Effector memory CD4-positive, alpha-beta T cell (primary cell): ENCODE results near the gene SORCS2.

Experiments used
- DNase-seq, 3 donors: peaks; one replicate each; pipeline ENCODE4 v3.0.0-alpha.2; 2020
- H3K27ac ChIP-seq: 2 replicates; pipeline ENCODE4 v1.7.0; 2013; ENCODE audit warnings: mild to moderate bottlenecking, low read length, moderate library complexity; ENCODE audit not compliant: insufficient read depth, poor library complexity, severe bottlenecking
- H3K27me3 ChIP-seq: replicated peaks from 2 replicates; pipeline ENCODE4 v1.7.0; 2013; ENCODE audit warnings: mild to moderate bottlenecking, low read length; ENCODE audit not compliant: insufficient read depth, control insufficient read depth, poor library complexity, severe bottlenecking
- H3K36me3 ChIP-seq: 2 replicates; pipeline ENCODE4 v1.7.0; 2013; ENCODE audit warnings: mild to moderate bottlenecking, low read length, moderate library complexity; ENCODE audit not compliant: control insufficient read depth, insufficient read depth
- H3K4me1 ChIP-seq: 2 replicates; pipeline ENCODE4 v1.7.0; 2013; ENCODE audit warnings: low read length, mild to moderate bottlenecking; ENCODE audit not compliant: control insufficient read depth, insufficient read depth, poor library complexity, severe bottlenecking
- H3K4me3 ChIP-seq: 2 replicates; pipeline ENCODE4 v1.7.0; 2013; ENCODE audit warnings: low read length, low read depth, mild to moderate bottlenecking; ENCODE audit not compliant: insufficient read depth, poor library complexity, severe bottlenecking
- H3K9me3 ChIP-seq: 2 replicates; pipeline ENCODE4 v1.7.0; 2013; ENCODE audit warnings: mild to moderate bottlenecking, low read length, moderate library complexity; ENCODE audit not compliant: control insufficient read depth

The SORCS2 gene

DNA sequence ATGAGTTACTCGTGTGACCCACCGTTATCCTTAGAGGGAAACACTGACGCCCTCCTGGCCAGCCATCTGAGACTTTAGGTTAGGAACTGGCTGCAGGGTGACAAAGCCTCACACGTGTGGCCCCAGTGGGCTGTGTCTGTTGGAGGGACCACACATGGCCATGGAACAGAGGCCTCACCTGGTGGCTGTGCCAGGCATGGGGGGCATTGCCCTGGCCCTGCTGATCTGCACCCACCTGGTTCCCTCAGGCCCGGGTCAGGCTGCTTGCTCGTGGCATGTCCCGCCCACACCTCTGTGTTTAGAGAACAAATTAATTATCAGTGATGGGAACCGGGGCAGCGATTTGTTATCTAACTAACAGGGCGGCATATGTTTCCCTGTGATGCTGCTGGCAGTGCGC, 343.3 kb downstream of the SORCS2 start:
- H3K4me3 ChIP-seq = no peak overlapping the region
- no peaks in the 10 kb centered on the region for H3K36me3 ChIP-seq
- H3K9me3 ChIP-seq = peaks cover 6% of the 10 kb centered on the region
- peaks cover 6% of the 10 kb centered on the region for H3K4me1 ChIP-seq
- no peaks in the 10 kb centered on the region for H3K27me3 ChIP-seq
- no peak overlapping the region for H3K27ac ChIP-seq
- DNase-seq = no peak

DNA sequence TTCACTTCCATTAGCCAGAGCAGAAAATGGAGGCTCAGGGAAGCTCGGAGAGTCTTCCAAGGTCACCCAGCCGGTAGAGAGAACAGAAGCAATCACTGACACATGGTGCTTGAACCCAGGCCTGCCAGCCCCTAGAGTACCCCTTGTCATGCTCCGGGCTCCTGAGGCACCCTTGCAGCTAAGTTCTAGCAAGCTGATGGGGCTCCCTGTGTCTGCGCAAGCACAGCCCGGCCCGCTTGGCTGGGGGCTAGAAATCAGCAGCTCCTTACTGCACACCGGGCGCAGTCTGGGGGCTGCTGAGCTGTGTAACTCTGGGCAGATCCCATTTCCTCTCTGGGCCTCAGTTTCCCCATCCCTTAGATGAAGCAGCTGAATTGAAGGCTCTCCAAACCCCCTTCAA, 344.5 kb downstream of the SORCS2 start:
- Histone ChIP-seq H3K9me3 (peaks cover 6% of the 10 kb centered on the region), H3K36me3 (no peaks in the 10 kb centered on the region), H3K27me3 (no peaks in the 10 kb centered on the region), H3K4me3 (no peak overlapping the region), H3K27ac (no peak overlapping the region), H3K4me1 (peaks cover 6% of the 10 kb centered on the region)
- no peak for DNase-seq

DNA sequence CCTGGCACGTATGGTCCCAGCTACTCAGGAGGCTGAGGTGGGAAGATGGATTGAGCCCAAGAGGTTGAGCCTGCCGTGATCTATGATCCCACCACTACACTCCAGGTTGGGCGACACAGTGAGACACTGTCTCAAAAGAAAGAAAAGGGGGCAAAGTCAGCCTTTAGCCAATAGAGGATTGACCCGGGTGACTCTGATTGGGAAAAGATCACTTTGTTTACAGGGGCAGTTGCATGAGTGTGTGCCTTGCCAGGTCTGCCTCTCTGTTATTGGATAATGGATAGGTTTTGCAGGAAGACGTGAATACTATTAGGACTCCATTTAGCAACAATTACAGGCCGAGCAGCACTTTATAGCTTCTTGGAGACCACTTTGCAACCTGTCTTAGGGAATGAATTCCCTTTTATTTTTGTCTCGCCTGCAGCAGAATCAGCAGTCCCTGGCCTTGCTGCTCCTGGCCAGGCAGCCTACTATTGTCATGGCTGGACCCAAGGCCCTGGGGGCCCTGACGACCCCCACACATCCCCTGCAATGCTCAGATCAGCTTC, 345.6 kb downstream of the SORCS2 start:
- H3K27ac ChIP-seq = no peak overlapping the region
- no peak for DNase-seq
- no peaks in the 10 kb centered on the region for H3K36me3 ChIP-seq
- no peak overlapping the region for H3K4me3 ChIP-seq
- peaks cover 6% of the 10 kb centered on the region for H3K9me3 ChIP-seq
- no peaks in the 10 kb centered on the region for H3K27me3 ChIP-seq
- H3K4me1 ChIP-seq = peaks cover 6% of the 10 kb centered on the region

DNA sequence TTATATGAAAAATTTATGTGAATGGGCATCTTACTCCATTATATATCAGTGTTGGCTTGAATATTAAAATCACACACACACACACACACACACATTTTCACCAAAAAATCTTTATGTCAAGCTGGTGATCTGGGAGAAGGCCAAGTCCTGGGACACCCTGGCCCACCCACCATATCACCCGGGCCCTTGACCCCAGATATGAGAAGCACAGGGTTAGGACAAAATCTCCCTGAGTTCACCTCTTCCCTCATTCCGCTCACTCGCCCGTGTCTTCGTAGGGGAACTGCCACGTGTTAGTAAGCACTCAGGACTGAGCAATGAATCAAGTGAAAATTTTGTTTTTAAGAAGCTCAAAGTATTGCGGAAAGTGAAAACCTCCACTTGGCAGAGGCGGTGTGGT, 346.2 kb downstream of the SORCS2 start:
- H3K27ac ChIP-seq = no peak overlapping the region
- DNase-seq = no peak
- H3K36me3 ChIP-seq = no peaks in the 10 kb centered on the region
- peaks cover 6% of the 10 kb centered on the region for H3K9me3 ChIP-seq
- H3K27me3 ChIP-seq = no peaks in the 10 kb centered on the region
- H3K4me1 ChIP-seq = peaks cover 6% of the 10 kb centered on the region
- H3K4me3 ChIP-seq = no peak overlapping the region

DNA sequence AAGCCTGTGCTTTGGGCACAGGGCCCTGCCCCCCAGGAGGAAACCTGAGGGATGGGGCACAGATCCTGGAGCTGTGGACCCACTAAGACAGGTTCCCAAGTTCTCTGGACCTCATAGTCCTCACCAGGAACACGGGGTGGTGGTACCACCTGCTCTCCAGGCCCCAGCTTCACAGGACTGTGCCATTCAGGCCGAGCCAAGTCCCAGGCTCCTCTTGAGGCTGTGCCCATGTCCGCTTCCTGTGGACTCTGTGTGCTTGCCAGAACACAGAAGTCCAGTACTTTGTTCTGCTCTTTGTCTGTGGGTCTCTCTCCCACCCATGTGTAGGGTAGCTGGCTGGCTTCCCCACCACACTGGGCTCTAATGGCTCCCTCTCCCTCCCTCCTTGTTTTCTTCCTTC, 346.8 kb downstream of the SORCS2 start:
- no peaks in the 10 kb centered on the region for H3K36me3 ChIP-seq
- no peaks in the 10 kb centered on the region for H3K27me3 ChIP-seq
- no peak overlapping the region for H3K4me3 ChIP-seq
- peaks cover 6% of the 10 kb centered on the region for H3K4me1 ChIP-seq
- peaks cover 6% of the 10 kb centered on the region for H3K9me3 ChIP-seq
- DNase-seq = no peak
- no peak overlapping the region for H3K27ac ChIP-seq

DNA sequence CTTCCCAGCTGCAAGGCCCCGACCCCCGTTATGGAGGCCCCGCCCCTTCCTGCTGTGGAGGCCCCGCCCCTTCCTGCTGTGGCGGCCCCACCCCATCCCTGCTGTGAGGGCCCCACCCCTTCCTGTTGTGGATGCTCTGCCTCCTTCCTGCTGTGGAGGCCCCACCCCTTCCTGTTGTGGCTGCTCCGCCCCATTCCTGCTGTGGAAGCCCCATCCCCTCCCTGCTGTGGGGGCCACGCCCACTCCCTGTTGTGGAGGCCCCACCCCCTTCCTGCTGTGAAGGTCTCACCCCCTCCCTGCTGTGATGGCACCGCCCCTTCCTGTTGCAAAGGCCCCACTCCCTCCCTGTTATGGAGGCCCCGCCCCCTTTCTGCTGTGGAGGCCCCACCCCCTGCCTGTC, 347.3 kb downstream of the SORCS2 start:
- Histone ChIP-seq H3K27ac (no peak overlapping the region), H3K36me3 (no peaks in the 10 kb centered on the region), H3K27me3 (no peaks in the 10 kb centered on the region), H3K9me3 (peaks cover 6% of the 10 kb centered on the region), H3K4me3 (no peak overlapping the region), H3K4me1 (peaks cover 6% of the 10 kb centered on the region)
- DNase-seq = peak; percentile 29 to 67 (median 56)

DNA sequence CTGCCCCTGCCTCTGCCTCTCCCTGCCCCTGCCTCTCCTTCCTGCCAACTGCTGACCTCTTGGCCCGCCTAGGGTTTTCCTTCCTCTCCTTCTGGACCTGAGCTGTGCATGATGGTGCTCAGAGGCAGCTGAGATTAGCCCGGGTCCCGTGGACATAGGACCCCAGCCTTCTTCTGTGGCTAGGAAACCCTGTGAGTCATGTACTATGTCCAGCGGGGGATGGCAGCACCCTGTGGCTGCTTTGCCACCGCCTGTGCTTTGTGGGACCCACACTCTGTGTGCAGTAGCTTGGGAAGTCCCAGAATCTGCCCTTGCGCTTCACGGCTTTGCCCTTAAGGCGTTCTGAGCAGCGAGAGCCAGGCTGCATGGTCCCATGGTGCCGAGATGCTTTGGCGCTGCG, 347.9 kb downstream of the SORCS2 start:
- no peaks in the 10 kb centered on the region for H3K36me3 ChIP-seq
- H3K27me3 ChIP-seq = no peaks in the 10 kb centered on the region
- H3K4me1 ChIP-seq = peaks cover 6% of the 10 kb centered on the region
- H3K27ac ChIP-seq = no peak overlapping the region
- no peak for DNase-seq
- peaks cover 6% of the 10 kb centered on the region for H3K9me3 ChIP-seq
- no peak overlapping the region for H3K4me3 ChIP-seq

DNA sequence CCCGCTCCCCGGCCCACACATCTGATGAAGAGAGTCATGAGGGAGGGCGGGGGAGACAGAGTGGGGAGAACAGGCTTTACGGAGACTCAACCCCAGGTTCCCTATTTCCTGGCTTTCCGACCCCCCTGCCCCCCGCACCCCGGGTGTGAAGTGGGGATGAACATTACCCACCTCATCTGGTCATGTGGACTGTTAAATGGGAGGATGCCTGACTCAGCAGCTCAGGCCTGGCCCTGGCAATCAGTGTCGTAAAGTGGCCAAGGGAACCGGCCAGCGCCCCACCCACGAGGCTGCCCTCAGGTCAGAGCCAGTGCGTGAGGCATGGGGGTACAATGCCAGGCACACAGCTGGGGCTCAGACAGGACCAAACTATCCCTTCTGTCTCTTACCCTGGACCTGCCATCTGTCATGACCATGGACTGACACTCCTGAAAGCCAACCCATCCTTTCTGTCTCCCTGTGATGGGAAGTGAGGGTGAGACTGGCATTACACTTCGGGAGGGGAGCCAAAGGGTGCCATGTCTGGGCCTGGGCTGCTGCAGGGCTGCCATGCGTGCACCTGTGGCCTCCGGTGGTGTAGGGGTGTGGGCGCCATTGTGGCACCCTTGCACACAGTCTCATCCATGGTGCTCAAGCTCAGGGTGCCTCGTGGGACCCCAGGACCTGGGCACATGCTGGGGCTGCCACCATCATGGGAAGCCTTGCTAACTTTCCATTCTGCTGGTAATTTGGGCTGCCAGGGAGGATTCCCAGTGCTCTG, 348.5 kb downstream of the SORCS2 start:
- DNase-seq = no peak
- Histone ChIP-seq H3K27ac (no peak overlapping the region), H3K9me3 (peaks cover 6% of the 10 kb centered on the region), H3K4me1 (peaks cover 6% of the 10 kb centered on the region), H3K27me3 (no peaks in the 10 kb centered on the region), H3K36me3 (no peaks in the 10 kb centered on the region), H3K4me3 (no peak overlapping the region)

DNA sequence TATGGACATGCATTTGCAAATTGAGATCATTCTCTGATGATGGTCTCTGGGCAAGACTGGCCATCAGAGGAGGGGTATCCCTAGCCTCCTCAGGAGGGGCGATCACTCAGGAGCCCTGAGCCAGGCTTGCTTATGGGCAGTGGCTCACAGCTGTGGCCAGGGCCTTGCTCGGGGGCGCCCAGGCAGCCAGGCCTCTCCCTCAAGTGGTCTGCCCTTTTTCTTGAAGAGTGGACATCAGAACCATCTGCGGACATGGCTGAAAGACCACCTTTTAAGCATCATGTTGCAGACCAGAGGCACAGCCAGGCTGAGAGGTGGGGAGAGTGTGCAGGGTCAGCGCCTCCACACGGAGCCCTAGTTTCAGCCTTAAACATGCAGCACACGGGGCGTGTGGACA, 349.1 kb downstream of the SORCS2 start:
- no peaks in the 10 kb centered on the region for H3K27me3 ChIP-seq
- no peak for DNase-seq
- peaks cover 6% of the 10 kb centered on the region for H3K9me3 ChIP-seq
- H3K4me3 ChIP-seq = no peak overlapping the region
- H3K36me3 ChIP-seq = no peaks in the 10 kb centered on the region
- H3K4me1 ChIP-seq = peaks cover 6% of the 10 kb centered on the region
- H3K27ac ChIP-seq = no peak overlapping the region

DNA sequence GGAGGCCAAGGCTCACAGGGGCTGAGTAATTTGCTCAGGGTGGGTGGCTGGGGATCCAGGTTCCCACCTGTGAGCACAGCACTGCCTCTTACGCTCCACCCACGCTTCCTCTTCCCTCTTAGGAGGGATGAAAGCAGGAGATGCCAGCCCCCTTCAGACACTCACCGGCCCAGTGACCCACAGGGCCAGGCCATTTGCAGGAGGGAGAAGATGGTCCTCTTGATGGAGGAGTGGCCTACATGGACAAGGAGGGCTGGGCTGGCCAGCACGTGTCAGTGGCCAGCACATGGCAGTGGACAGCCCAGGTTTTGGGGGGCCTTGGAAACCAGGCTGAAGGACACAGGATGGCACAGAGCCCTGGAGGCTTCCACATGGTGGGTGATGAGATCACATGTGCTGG, 350.4 kb downstream of the SORCS2 start:
- H3K4me3 ChIP-seq = no peak overlapping the region
- no peaks in the 10 kb centered on the region for H3K27me3 ChIP-seq
- H3K27ac ChIP-seq = no peak overlapping the region
- H3K4me1 ChIP-seq = peaks cover 6% of the 10 kb centered on the region
- peaks cover 6% of the 10 kb centered on the region for H3K9me3 ChIP-seq
- DNase-seq = no peak
- no peaks in the 10 kb centered on the region for H3K36me3 ChIP-seq
